ENCODE results near the gene MRPS22.

The MRPS22 gene

GRCh38 chr3:139311557-139311956, 32.3 kb upstream of the MRPS22 start:
- TF ChIP-seq CTCF (IDR thresholded peaks at IDR 0.05; ENCODE audit: low read depth, low read length, poor library complexity, severe bottlenecking), result no peak
- TF ChIP-seq EZH2phosphoT487 (IDR thresholded peaks at IDR 0.05; ENCODE audit: borderline replicate concordance, low read length), result no peak
- Histone ChIP-seq H3K79me2 (ENCODE audit: control insufficient read depth, low read length) (no peaks in the 10 kb centered on the region), H3K9me3 (ENCODE audit: control insufficient read depth, insufficient read depth, low read length) (no peaks in the 10 kb centered on the region), H3K36me3 (ENCODE audit: control insufficient read depth, low read length) (no peaks in the 10 kb centered on the region), H3F3A (ENCODE audit: control insufficient read depth, insufficient read depth) (no peaks in the 10 kb centered on the region), H3K27me3 (ENCODE audit: control insufficient read depth, low read length) (peaks cover 4% of the 10 kb centered on the region), H3K9me2 (replicated peaks; ENCODE audit: control insufficient read depth, low read length) (no peaks in the 10 kb centered on the region), H3K4me3 (ENCODE audit: low read length) (no peak overlapping the region), H3K4me1 (ENCODE audit: control insufficient read depth, low read length) (no peaks in the 10 kb centered on the region), H3K4me2 (ENCODE audit: low read length) (no peak overlapping the region), H3K27ac (ENCODE audit: low read depth, low read length) (no peak overlapping the region), H4K20me1 (ENCODE audit: control insufficient read depth, insufficient read depth, low read depth, low read length) (no peaks in the 10 kb centered on the region)

GRCh38 chr3:139312416-139312815, 31.4 kb upstream of the MRPS22 start:
- H3K4me2 ChIP-seq (ENCODE audit: low read length), result no peak overlapping the region
- H3K27ac ChIP-seq (ENCODE audit: low read depth, low read length), result no peak overlapping the region
- no peaks in the 10 kb centered on the region for H3K9me2 ChIP-seq (replicated peaks; ENCODE audit: control insufficient read depth, low read length)
- H3F3A ChIP-seq (ENCODE audit: control insufficient read depth, insufficient read depth), result no peaks in the 10 kb centered on the region
- TF ChIP-seq CTCF (IDR thresholded peaks at IDR 0.05; ENCODE audit: low read depth, low read length, poor library complexity, severe bottlenecking) (no peak), EZH2phosphoT487 (IDR thresholded peaks at IDR 0.05; ENCODE audit: borderline replicate concordance, low read length) (no peak)
- no peaks in the 10 kb centered on the region for H3K36me3 ChIP-seq (ENCODE audit: control insufficient read depth, low read length)
- no peaks in the 10 kb centered on the region for H3K9me3 ChIP-seq (ENCODE audit: control insufficient read depth, insufficient read depth, low read length)
- H3K4me3 ChIP-seq (ENCODE audit: low read length), result no peak overlapping the region
- peaks cover 4% of the 10 kb centered on the region for H3K27me3 ChIP-seq (ENCODE audit: control insufficient read depth, low read length)
- no peaks in the 10 kb centered on the region for H3K79me2 ChIP-seq (ENCODE audit: control insufficient read depth, low read length)
- no peaks in the 10 kb centered on the region for H3K4me1 ChIP-seq (ENCODE audit: control insufficient read depth, low read length)
- H4K20me1 ChIP-seq (ENCODE audit: control insufficient read depth, insufficient read depth, low read depth, low read length), result no peaks in the 10 kb centered on the region

- peaks cover 4% of the 10 kb centered on the region for H3K27me3 ChIP-seq (ENCODE audit: control insufficient read depth, low read length)
- H3K36me3 ChIP-seq (ENCODE audit: control insufficient read depth, low read length), result no peaks in the 10 kb centered on the region
- no peak overlapping the region for H3K4me2 ChIP-seq (ENCODE audit: low read length)
- H3K4me1 ChIP-seq (ENCODE audit: control insufficient read depth, low read length), result no peaks in the 10 kb centered on the region
- H3K79me2 ChIP-seq (ENCODE audit: control insufficient read depth, low read length), result no peaks in the 10 kb centered on the region
- H3K9me3 ChIP-seq (ENCODE audit: control insufficient read depth, insufficient read depth, low read length), result no peaks in the 10 kb centered on the region
- no peaks in the 10 kb centered on the region for H4K20me1 ChIP-seq (ENCODE audit: control insufficient read depth, insufficient read depth, low read depth, low read length)
- H3K4me3 ChIP-seq (ENCODE audit: low read length), result no peak overlapping the region
- TF ChIP-seq CTCF (IDR thresholded peaks at IDR 0.05; ENCODE audit: low read depth, low read length, poor library complexity, severe bottlenecking), result no peak
- no peak for TF ChIP-seq EZH2phosphoT487 (IDR thresholded peaks at IDR 0.05; ENCODE audit: borderline replicate concordance, low read length)
- no peak overlapping the region for H3K27ac ChIP-seq (ENCODE audit: low read depth, low read length)
- no peaks in the 10 kb centered on the region for H3F3A ChIP-seq (ENCODE audit: control insufficient read depth, insufficient read depth)
- H3K9me2 ChIP-seq (replicated peaks; ENCODE audit: control insufficient read depth, low read length), result no peaks in the 10 kb centered on the region
Measured at GRCh38 chr3:139312959-139313358, 30.9 kb upstream of the MRPS22 start.

GRCh38 chr3:139313921-139314320, 29.9 kb upstream of the MRPS22 start:
- Histone ChIP-seq H3K27ac (ENCODE audit: low read depth, low read length) (no peak overlapping the region), H3K27me3 (ENCODE audit: control insufficient read depth, low read length) (peaks cover 4% of the 10 kb centered on the region), H3K36me3 (ENCODE audit: control insufficient read depth, low read length) (no peaks in the 10 kb centered on the region), H3K9me2 (replicated peaks; ENCODE audit: control insufficient read depth, low read length) (no peaks in the 10 kb centered on the region), H4K20me1 (ENCODE audit: control insufficient read depth, insufficient read depth, low read depth, low read length) (no peaks in the 10 kb centered on the region), H3K79me2 (ENCODE audit: control insufficient read depth, low read length) (no peaks in the 10 kb centered on the region), H3K4me3 (ENCODE audit: low read length) (no peak overlapping the region), H3K4me1 (ENCODE audit: control insufficient read depth, low read length) (no peaks in the 10 kb centered on the region), H3K4me2 (ENCODE audit: low read length) (no peak overlapping the region), H3K9me3 (ENCODE audit: control insufficient read depth, insufficient read depth, low read length) (no peaks in the 10 kb centered on the region), H3F3A (ENCODE audit: control insufficient read depth, insufficient read depth) (no peaks in the 10 kb centered on the region)
- no peak for TF ChIP-seq EZH2phosphoT487 (IDR thresholded peaks at IDR 0.05; ENCODE audit: borderline replicate concordance, low read length)
- no peak for TF ChIP-seq CTCF (IDR thresholded peaks at IDR 0.05; ENCODE audit: low read depth, low read length, poor library complexity, severe bottlenecking)
